ENCODE results near the gene LRMDA. TPM values are rescaled to one million over a fixed set of nuclear protein-coding genes. Genes with fewer than 3 reads are reported as not detected.
"Not testable (repeated sequence)": the region's sequence is repeated elsewhere in the genome, so short reads cannot be mapped to it uniquely, and the experiment has no call there.

LRMDA gene
- total and polyA plus RNA-seq, 2 donors from 2014 or later: 23.2 to 48.6 TPM

DNA sequence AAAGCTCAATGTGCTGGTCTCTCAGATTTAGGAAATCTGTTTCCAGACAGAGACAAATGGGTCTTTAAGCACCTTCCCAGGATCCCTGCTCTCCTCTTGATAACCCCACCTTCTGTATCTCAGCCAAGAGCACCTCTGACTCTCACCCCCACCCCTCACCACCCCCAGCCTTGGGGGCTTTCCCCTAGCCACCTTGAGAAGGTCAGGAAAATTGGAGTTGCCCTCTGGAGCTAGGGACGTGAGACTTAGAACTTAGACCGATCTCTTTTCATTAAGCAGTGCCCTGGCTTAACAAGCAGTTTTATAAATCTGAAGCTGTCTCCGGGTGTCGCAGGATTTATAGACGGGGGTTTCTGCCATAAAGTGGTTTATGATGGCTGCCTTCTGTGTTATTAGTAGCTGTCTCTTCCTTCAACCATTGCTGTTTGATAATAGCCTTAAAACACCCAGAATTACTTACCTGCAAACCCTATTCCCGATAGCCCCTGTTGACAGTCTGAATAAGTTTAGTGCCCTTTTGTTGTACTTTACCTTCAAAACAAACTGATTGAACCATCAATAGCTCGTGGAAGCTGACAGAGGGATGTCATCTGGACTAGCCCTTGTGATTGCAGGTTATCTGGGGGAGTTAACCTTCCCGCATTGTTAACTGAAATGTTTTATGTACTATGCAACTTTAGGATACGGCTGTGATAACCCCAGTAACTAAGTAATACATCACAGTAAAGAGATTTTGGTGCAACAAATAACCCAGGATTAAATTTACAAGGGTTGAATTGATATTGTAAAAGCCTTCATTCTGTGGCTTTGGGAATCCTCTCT lies 621.5 kb downstream of the LRMDA start:
- FAIRE-seq: no peak
- peaks cover 0 to 8% (median 0%) of the 10 kb centered on the region in 3 donors for H3K9me3 ChIP-seq (ENCODE audit: control insufficient read depth in 2 of 3, insufficient read depth in 1 of 3, low read length in 3 of 3)
- H3K9ac ChIP-seq (ENCODE audit: low read length in 3 of 3): no peak overlapping the region
- no peaks in the 10 kb centered on the region for H3K27me3 ChIP-seq (ENCODE audit: control insufficient read depth, insufficient read depth, low read length)
- no peaks in the 10 kb centered on the region for H3K36me3 ChIP-seq (ENCODE audit: control insufficient read depth in 2 of 3, insufficient read depth in 3 of 3, low read length in 3 of 3)
- H3K27ac ChIP-seq (ENCODE audit: low read depth in 2 of 2, low read length in 2 of 2): no peak overlapping the region
- TF ChIP-seq, protein P1, sequence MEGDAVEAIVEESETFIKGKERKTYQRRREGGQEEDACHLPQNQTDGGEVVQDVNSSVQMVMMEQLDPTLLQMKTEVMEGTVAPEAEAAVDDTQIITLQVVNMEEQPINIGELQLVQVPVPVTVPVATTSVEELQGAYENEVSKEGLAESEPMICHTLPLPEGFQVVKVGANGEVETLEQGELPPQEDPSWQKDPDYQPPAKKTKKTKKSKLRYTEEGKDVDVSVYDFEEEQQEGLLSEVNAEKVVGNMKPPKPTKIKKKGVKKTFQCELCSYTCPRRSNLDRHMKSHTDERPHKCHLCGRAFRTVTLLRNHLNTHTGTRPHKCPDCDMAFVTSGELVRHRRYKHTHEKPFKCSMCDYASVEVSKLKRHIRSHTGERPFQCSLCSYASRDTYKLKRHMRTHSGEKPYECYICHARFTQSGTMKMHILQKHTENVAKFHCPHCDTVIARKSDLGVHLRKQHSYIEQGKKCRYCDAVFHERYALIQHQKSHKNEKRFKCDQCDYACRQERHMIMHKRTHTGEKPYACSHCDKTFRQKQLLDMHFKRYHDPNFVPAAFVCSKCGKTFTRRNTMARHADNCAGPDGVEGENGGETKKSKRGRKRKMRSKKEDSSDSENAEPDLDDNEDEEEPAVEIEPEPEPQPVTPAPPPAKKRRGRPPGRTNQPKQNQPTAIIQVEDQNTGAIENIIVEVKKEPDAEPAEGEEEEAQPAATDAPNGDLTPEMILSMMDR (IDR thresholded peaks at IDR 0.05; ENCODE audit: borderline replicate concordance, extremely low read depth, insufficient read depth): no peak
- no peak overlapping the region for H3K4me3 ChIP-seq (ENCODE audit: low read length in 3 of 3)
- peak in 3 of 5 donors; percentile 45 to 84 (median 69) for DNase-seq
- intact Hi-C loops (cut with DNase I): no loop called here
- peaks cover 0 to 6% (median 3%) of the 10 kb centered on the region in 3 donors for H3K4me1 ChIP-seq (ENCODE audit: control insufficient read depth in 2 of 3, insufficient read depth in 2 of 3, low read depth in 1 of 3, low read length in 3 of 3)

DNA sequence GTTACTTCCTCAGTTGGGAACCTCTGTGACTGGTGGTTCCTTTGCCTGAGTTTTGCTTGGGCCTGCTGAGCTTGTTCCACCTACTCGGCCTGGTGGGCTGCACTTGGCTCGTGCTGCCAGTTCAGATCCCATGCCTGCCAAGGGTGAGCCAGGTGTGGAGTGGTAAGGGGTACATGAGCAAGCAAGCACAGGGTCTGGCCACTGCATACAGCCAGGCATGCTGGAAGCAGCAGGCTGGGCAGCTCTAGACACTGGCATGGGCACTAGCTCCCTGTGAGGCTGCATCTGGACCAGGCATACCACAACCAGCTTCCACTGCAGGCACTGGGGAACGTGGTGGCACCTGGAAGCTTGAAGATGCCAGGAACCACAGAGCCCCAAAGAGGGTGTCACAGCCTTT lies 624.0 kb downstream of the LRMDA start:
- no peak for DNase-seq
- TF ChIP-seq, protein P1 (IDR thresholded peaks at IDR 0.05; ENCODE audit: borderline replicate concordance, extremely low read depth, insufficient read depth): no peak
- Histone ChIP-seq H3K4me1 (ENCODE audit: control insufficient read depth in 2 of 3, insufficient read depth in 2 of 3, low read depth in 1 of 3, low read length in 3 of 3) (peaks cover 0 to 8% (median 0%) of the 10 kb centered on the region in 3 donors), H3K9ac (ENCODE audit: low read length in 3 of 3) (no peak overlapping the region), H3K27me3 (ENCODE audit: control insufficient read depth, insufficient read depth, low read length) (no peaks in the 10 kb centered on the region), H3K9me3 (ENCODE audit: control insufficient read depth in 2 of 3, insufficient read depth in 1 of 3, low read length in 3 of 3) (peaks cover 0 to 8% (median 0%) of the 10 kb centered on the region in 3 donors), H3K36me3 (ENCODE audit: control insufficient read depth in 2 of 3, insufficient read depth in 3 of 3, low read length in 3 of 3) (no peaks in the 10 kb centered on the region), H3K4me3 (ENCODE audit: low read length in 3 of 3) (no peak overlapping the region), H3K27ac (ENCODE audit: low read depth in 2 of 2, low read length in 2 of 2) (no peak overlapping the region)
- intact Hi-C loops (cut with DNase I): no loop called here
- no peak for FAIRE-seq

DNA sequence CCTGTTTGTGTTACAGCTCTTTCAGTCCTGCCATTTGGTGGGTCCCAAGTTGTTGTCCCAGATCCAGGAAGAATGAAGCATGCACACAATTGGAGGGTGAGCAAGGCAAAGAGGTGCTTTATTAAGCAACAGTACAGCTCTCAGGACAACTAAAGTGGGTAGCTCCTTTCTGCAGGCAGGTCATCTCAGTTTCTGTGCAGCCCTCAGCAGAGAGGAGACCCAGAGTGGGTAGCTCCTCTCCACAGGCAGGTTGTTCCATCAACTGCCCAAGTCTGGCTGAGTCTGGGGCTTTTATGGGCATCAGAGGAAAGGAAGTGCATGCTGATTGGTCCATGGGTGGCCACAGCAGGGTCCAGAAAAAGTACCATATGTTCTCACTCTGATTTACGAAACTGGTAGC lies 624.5 kb downstream of the LRMDA start:
- H3K9me3 ChIP-seq (ENCODE audit: control insufficient read depth in 2 of 3, insufficient read depth in 1 of 3, low read length in 3 of 3): peaks cover 0 to 8% (median 0%) of the 10 kb centered on the region in 3 donors
- H3K36me3 ChIP-seq (ENCODE audit: control insufficient read depth in 2 of 3, insufficient read depth in 3 of 3, low read length in 3 of 3): no peaks in the 10 kb centered on the region
- TF ChIP-seq, protein P1 (IDR thresholded peaks at IDR 0.05; ENCODE audit: borderline replicate concordance, extremely low read depth, insufficient read depth): no peak
- H3K27me3 ChIP-seq (ENCODE audit: control insufficient read depth, insufficient read depth, low read length): no peaks in the 10 kb centered on the region
- DNase-seq (no peak), FAIRE-seq (no peak)
- no peak overlapping the region for H3K27ac ChIP-seq (ENCODE audit: low read depth in 2 of 2, low read length in 2 of 2)
- peaks cover 0 to 8% (median 0%) of the 10 kb centered on the region in 3 donors for H3K4me1 ChIP-seq (ENCODE audit: control insufficient read depth in 2 of 3, insufficient read depth in 2 of 3, low read depth in 1 of 3, low read length in 3 of 3)
- no peak overlapping the region for H3K4me3 ChIP-seq (ENCODE audit: low read length in 3 of 3)
- no peak overlapping the region for H3K9ac ChIP-seq (ENCODE audit: low read length in 3 of 3)
- intact Hi-C loops (cut with DNase I): no loop called here

DNA sequence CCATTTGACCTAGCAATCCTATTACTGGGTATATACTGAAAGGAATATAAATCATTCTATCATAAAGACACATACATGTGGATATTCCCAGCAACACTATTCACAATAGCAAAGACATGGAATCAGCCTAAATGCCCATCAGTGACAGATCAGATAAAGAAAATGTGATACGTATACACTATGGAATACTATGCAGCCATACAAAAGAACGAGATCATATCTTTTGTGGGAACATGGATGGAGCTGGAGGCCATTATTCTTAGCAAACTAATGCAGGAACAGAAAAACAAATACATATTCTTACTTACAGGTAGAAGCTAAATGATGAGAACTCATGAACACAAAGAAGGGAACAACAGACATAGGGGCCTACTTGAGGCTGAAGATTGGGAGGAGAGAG lies 629.6 kb downstream of the LRMDA start:
- H3K4me1 ChIP-seq (ENCODE audit: control insufficient read depth in 2 of 3, insufficient read depth in 2 of 3, low read depth in 1 of 3, low read length in 3 of 3); H3K36me3 ChIP-seq (ENCODE audit: control insufficient read depth in 2 of 3, insufficient read depth in 3 of 3, low read length in 3 of 3); H3K4me3 ChIP-seq (ENCODE audit: low read length in 3 of 3); H3K9me3 ChIP-seq (ENCODE audit: control insufficient read depth in 2 of 3, insufficient read depth in 1 of 3, low read length in 3 of 3); DNase-seq; intact Hi-C loops (cut with DNase I); H3K27me3 ChIP-seq (ENCODE audit: control insufficient read depth, insufficient read depth, low read length); FAIRE-seq; H3K9ac ChIP-seq (ENCODE audit: low read length in 3 of 3); H3K27ac ChIP-seq (ENCODE audit: low read depth in 2 of 2, low read length in 2 of 2): not testable (repeated sequence)
